ENCODE data around the gene NOTCH2.

The NOTCH2 gene

DNA sequence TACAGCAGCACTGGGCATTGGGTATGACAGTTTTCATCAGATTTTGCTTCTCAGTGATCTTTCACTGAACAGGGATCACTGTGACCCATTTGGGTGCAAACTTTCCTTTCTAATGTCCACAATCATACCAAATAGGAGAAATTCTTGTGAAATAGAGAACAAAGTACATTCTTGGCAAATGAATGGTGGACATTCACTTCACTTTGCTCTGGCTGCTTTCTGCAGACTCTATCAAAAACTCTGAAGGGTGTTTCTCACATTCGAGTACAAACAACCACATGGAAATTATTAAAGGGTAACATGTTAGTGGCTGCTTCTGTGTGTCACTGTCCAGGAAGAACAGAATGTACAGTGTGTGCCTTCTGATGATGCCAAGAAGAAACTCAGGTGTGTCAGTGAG, 111.2 kb downstream of the NOTCH2 start:
- TF ChIP-seq CTCF (IDR thresholded peaks at IDR 0.05; ENCODE audit: unreplicated experiment in 3 of 3), result no peak
- H3K4me1 Mint-ChIP-seq, result peaks cover 30% of the 10 kb centered on the region
- H3K27me3 Mint-ChIP-seq (ENCODE audit: low read depth), result no peaks in the 10 kb centered on the region
- peaks cover 68% of the 10 kb centered on the region for H3K36me3 Mint-ChIP-seq (ENCODE audit: low read depth)
- peak overlapping the region; percentile 20 to 52 (median 47) for H3K27ac Mint-ChIP-seq
- no peak overlapping the region for H3K4me3 Mint-ChIP-seq
- H3K9me3 Mint-ChIP-seq, result no peaks in the 10 kb centered on the region

DNA sequence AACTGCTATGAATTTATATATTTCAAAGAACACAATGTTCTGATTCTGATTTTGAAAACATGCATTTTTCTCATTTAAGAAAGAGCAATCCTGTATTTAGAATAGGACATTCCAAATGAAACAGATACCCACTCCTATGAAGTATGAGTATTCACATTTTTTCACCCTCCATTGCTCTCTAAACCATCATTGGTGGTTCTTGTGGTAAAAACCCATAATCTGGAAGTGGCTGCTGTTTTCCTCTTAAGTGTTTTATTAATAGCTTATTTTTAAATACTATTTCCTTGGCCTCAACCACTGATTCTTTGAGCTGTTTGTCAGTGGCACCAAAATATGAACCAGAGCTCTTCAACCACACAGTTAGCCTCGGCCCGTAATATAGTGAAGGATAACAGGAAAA, 113.2 kb downstream of the NOTCH2 start:
- H3K9me3 Mint-ChIP-seq, result no peaks in the 10 kb centered on the region
- no peaks in the 10 kb centered on the region for H3K27me3 Mint-ChIP-seq (ENCODE audit: low read depth)
- H3K4me1 Mint-ChIP-seq, result peaks cover 12% of the 10 kb centered on the region
- H3K4me3 Mint-ChIP-seq, result no peak overlapping the region
- H3K27ac Mint-ChIP-seq, result no peak overlapping the region
- H3K36me3 Mint-ChIP-seq (ENCODE audit: low read depth), result peaks cover 69% of the 10 kb centered on the region
- no peak for TF ChIP-seq CTCF (IDR thresholded peaks at IDR 0.05; ENCODE audit: unreplicated experiment in 3 of 3)

- Mint-ChIP-seq H3K9me3 (no peaks in the 10 kb centered on the region), H3K4me1 (peaks cover 8% of the 10 kb centered on the region), H3K4me3 (no peak overlapping the region), H3K27me3 (ENCODE audit: low read depth) (no peaks in the 10 kb centered on the region), H3K27ac (peak overlapping the region in 1 of 3 experiments; percentile 23), H3K36me3 (ENCODE audit: low read depth) (peaks cover 74% of the 10 kb centered on the region)
- TF ChIP-seq CTCF (IDR thresholded peaks at IDR 0.05; ENCODE audit: unreplicated experiment in 3 of 3), result no peak
Observed at GRCh38 chr1:119954476-119955422, 114.7 kb downstream of the NOTCH2 start.

DNA sequence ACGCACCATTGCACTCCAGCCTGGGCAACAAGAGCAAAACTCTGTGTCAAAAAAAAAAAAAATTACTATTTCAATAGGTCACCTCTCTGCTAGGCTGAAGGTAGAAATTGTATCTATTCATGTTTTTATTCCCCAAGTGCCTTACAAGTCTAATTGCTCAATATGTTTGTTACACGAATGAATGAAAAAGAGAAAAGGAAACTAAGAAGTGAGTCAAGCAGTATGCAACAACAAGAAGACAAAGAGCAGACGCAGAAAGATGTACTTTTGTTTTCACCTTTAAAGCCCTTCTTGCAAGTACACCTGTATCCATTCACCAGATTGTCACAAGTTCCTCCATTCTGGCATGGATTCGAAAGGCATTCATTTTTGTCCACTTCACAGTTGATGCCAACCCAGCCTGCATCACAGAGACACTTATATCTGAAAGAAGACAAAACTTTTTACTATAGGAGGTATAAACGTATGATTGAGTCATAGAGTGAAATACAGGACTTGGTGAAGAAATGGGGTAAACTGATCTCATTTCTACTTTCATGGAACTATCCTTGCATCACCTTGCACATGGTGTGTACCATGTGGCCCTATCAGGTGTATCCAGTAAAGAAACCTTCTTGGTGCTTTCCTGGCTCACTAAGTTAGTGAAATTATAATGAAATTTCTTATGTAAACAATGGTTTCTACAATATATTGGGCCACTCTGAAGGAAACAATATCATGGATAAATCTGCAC, 116.0 kb downstream of the NOTCH2 start:
- peak overlapping the region in 1 of 3 experiments; percentile 23 for H3K27ac Mint-ChIP-seq
- peaks cover 74% of the 10 kb centered on the region for H3K36me3 Mint-ChIP-seq (ENCODE audit: low read depth)
- H3K4me3 Mint-ChIP-seq, result no peak overlapping the region
- no peaks in the 10 kb centered on the region for H3K9me3 Mint-ChIP-seq
- peaks cover 9% of the 10 kb centered on the region for H3K4me1 Mint-ChIP-seq
- no peak for TF ChIP-seq CTCF (IDR thresholded peaks at IDR 0.05; ENCODE audit: unreplicated experiment in 3 of 3)
- no peaks in the 10 kb centered on the region for H3K27me3 Mint-ChIP-seq (ENCODE audit: low read depth)

DNA sequence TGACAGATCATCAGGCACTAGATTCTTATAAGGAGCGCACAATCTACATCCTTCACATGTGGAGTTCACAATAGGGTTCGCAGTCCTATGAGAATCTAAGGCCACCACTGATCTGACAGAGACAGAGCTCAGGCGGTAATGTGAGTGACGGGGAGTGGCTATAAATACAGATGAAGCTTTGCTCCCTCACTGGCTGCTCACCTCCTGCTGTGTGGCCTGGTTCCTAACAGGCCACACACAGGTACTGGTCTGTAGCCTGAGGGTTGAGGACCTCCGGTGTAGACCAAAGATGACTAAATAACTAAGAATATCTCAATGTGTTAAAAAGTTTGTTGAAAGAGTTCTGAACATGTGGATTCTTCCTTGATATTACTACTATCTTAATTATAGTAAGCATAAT, 117.0 kb downstream of the NOTCH2 start:
- H3K27me3 Mint-ChIP-seq (ENCODE audit: low read depth), result no peaks in the 10 kb centered on the region
- H3K36me3 Mint-ChIP-seq (ENCODE audit: low read depth), result peaks cover 74% of the 10 kb centered on the region

More for the DNA sequence above, 117.0 kb downstream of the NOTCH2 start:
- TF ChIP-seq CTCF (IDR thresholded peaks at IDR 0.05; ENCODE audit: unreplicated experiment in 3 of 3), result no peak
- Mint-ChIP-seq H3K4me3 (no peak overlapping the region), H3K4me1 (peaks cover 15% of the 10 kb centered on the region), H3K27ac (peak overlapping the region in 1 of 3 experiments; percentile 40), H3K9me3 (no peaks in the 10 kb centered on the region)
